ENCODE measurements around the gene SLC7A11. TPM values are rescaled to one million over a fixed set of nuclear protein-coding genes. Genes with fewer than 3 reads are reported as not detected.

The SLC7A11 gene
- polyA plus RNA-seq, 3 donors: 0.02 to 0.07 TPM; not detected in 1

DNA sequence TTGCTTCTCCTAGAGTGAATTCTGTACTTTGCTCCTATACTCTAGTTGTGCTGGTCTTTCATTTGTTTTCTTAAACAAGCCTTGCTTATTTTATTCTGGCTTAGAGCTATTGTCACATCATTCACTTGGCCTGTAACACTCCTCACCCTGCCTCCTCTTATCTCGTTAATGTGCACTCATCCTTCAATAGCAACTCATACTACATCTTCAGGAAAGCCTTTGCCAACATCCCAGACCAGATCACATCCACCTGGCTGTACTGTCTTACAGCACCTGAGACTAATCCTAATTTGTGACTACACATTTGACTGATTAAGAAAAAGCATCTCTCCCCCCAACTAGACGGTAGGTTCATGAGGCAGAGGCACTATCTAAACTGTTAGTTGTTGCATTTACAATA is 80.8 kb downstream of the SLC7A11 start:
- intact Hi-C loops (cut with micrococcal nuclease): no loop called here
- no peak overlapping the region for H3K27ac ChIP-seq (ENCODE audit: low read depth in 1 of 2, low read length in 2 of 2)
- 100% methylated on average over 1 of the region's 2 CpGs for WGBS (ENCODE audit: insufficient coverage)
- no peaks in the 10 kb centered on the region for H3K4me1 ChIP-seq (ENCODE audit: control insufficient read depth in 1 of 2, insufficient read depth in 2 of 2, low read length in 2 of 2)
- no peak overlapping the region for H3K4me2 ChIP-seq (replicated peaks; ENCODE audit: extremely low read depth, low read length, poor library complexity, severe bottlenecking)
- Mint-ChIP-seq H3K4me3 (no peak overlapping the region), H3K4me1 (no peaks in the 10 kb centered on the region), H3K9me3 (peaks cover 0 to 2% (median 0%) of the 10 kb centered on the region in 7 donors), H3K27ac (no peak overlapping the region), H3K27me3 (ENCODE audit: low read depth in 3 of 3) (peaks cover 0 to 2% (median 0%) of the 10 kb centered on the region in 3 donors), H3K36me3 (no peaks in the 10 kb centered on the region)
- H3K27me3 ChIP-seq (ENCODE audit: control insufficient read depth in 2 of 2, insufficient read depth in 2 of 2, low read length in 2 of 2): no peaks in the 10 kb centered on the region
- no peak for TF ChIP-seq CTCF (IDR thresholded peaks at IDR 0.05)
- H2AFZ ChIP-seq (ENCODE audit: insufficient read depth, low read depth, low read length, poor library complexity, severe bottlenecking): no peak overlapping the region
- no peaks in the 10 kb centered on the region for H3K79me2 ChIP-seq (ENCODE audit: insufficient read depth, low read length)
- no peak overlapping the region for H3K4me3 ChIP-seq (replicated peaks in 1 of 3; ENCODE audit: low read depth in 2 of 3, low read length in 3 of 3)
- no peaks in the 10 kb centered on the region for H4K20me1 ChIP-seq (ENCODE audit: insufficient read depth, low read length)
- no peaks in the 10 kb centered on the region for H3K9me3 ChIP-seq (replicated peaks in 1 of 2; ENCODE audit: control insufficient read depth in 1 of 2, insufficient read depth in 1 of 2, low read length in 2 of 2)
- H3K36me3 ChIP-seq (replicated peaks in 1 of 2; ENCODE audit: control insufficient read depth in 1 of 2, insufficient read depth in 2 of 2, low read length in 2 of 2): no peaks in the 10 kb centered on the region
- no peak for DNase-seq
- H3K9ac ChIP-seq (ENCODE audit: insufficient read depth, low read length, poor library complexity, severe bottlenecking): no peak overlapping the region

GRCh38 chr4:138158746-138159297 is 83.3 kb downstream of the SLC7A11 start:
- no peak for TF ChIP-seq CTCF (IDR thresholded peaks at IDR 0.05)
- H3K9me3 ChIP-seq (replicated peaks in 1 of 2; ENCODE audit: control insufficient read depth in 1 of 2, insufficient read depth in 1 of 2, low read length in 2 of 2): no peaks in the 10 kb centered on the region
- H4K20me1 ChIP-seq (ENCODE audit: insufficient read depth, low read length): no peaks in the 10 kb centered on the region
- no peaks in the 10 kb centered on the region for H3K36me3 ChIP-seq (replicated peaks in 1 of 2; ENCODE audit: control insufficient read depth in 1 of 2, insufficient read depth in 2 of 2, low read length in 2 of 2)
- no peak overlapping the region for H3K4me3 ChIP-seq (replicated peaks in 1 of 3; ENCODE audit: low read depth in 2 of 3, low read length in 3 of 3)
- no peak overlapping the region for H3K9ac ChIP-seq (ENCODE audit: insufficient read depth, low read length, poor library complexity, severe bottlenecking)
- DNase-seq: no peak
- Mint-ChIP-seq H3K27ac (no peak overlapping the region), H3K27me3 (ENCODE audit: low read depth in 3 of 3) (peaks cover 0 to 2% (median 0%) of the 10 kb centered on the region in 3 donors), H3K4me3 (no peak overlapping the region), H3K4me1 (no peaks in the 10 kb centered on the region), H3K9me3 (peaks cover 0 to 2% (median 0%) of the 10 kb centered on the region in 7 donors), H3K36me3 (no peaks in the 10 kb centered on the region)
- H3K27ac ChIP-seq (ENCODE audit: low read depth in 1 of 2, low read length in 2 of 2): no peak overlapping the region
- H3K4me2 ChIP-seq (replicated peaks; ENCODE audit: extremely low read depth, low read length, poor library complexity, severe bottlenecking): no peak overlapping the region
- no peaks in the 10 kb centered on the region for H3K4me1 ChIP-seq (ENCODE audit: control insufficient read depth in 1 of 2, insufficient read depth in 2 of 2, low read length in 2 of 2)
- WGBS (ENCODE audit: insufficient coverage): 100% methylated on average over 1 of the region's 2 CpGs
- intact Hi-C loops (cut with micrococcal nuclease): no loop called here
- H3K27me3 ChIP-seq (ENCODE audit: control insufficient read depth in 2 of 2, insufficient read depth in 2 of 2, low read length in 2 of 2): no peaks in the 10 kb centered on the region
- H2AFZ ChIP-seq (ENCODE audit: insufficient read depth, low read depth, low read length, poor library complexity, severe bottlenecking): no peak overlapping the region
- no peaks in the 10 kb centered on the region for H3K79me2 ChIP-seq (ENCODE audit: insufficient read depth, low read length)

All from CD14-positive monocyte (primary cell).